ENCODE results near the gene TESK1.
"Not testable (repeated sequence)": the region's sequence is repeated elsewhere in the genome, so short reads cannot be mapped to it uniquely, and the experiment has no call there.

TESK1 gene

DNA sequence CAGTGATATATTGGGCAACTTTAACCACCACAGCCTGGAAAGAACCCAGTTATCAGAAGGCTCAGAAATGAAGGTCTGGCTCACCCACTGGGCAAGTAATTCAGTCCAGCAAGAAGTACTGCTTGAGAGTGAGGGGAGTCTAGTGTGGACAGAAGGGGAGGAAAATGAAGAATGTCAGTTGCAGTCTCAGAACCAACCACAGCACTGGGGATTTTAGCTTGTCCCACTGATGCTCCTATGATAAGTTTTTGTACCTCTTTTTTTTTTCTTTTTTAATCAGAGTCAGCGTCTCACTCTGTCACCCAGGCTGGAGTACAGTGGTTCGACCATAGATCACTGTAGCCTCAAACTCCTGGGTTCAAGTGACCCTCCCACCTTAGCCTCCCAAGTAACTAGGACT is 22.5 kb downstream of the TESK1 start:
- H3K4me3 ChIP-seq (ENCODE audit: low read depth, low read length) = no peak overlapping the region
- in situ Hi-C loops (cut with HindIII; ENCODE audit: low sequenced_read_pairs) = no loop called here
- TF ChIP-seq, protein P1, sequence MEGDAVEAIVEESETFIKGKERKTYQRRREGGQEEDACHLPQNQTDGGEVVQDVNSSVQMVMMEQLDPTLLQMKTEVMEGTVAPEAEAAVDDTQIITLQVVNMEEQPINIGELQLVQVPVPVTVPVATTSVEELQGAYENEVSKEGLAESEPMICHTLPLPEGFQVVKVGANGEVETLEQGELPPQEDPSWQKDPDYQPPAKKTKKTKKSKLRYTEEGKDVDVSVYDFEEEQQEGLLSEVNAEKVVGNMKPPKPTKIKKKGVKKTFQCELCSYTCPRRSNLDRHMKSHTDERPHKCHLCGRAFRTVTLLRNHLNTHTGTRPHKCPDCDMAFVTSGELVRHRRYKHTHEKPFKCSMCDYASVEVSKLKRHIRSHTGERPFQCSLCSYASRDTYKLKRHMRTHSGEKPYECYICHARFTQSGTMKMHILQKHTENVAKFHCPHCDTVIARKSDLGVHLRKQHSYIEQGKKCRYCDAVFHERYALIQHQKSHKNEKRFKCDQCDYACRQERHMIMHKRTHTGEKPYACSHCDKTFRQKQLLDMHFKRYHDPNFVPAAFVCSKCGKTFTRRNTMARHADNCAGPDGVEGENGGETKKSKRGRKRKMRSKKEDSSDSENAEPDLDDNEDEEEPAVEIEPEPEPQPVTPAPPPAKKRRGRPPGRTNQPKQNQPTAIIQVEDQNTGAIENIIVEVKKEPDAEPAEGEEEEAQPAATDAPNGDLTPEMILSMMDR (IDR thresholded peaks at IDR 0.05; ENCODE audit: low read depth, low read length, missing control alignments) = no peak
- no peak for DNase-seq (ENCODE audit: low read depth)

DNA sequence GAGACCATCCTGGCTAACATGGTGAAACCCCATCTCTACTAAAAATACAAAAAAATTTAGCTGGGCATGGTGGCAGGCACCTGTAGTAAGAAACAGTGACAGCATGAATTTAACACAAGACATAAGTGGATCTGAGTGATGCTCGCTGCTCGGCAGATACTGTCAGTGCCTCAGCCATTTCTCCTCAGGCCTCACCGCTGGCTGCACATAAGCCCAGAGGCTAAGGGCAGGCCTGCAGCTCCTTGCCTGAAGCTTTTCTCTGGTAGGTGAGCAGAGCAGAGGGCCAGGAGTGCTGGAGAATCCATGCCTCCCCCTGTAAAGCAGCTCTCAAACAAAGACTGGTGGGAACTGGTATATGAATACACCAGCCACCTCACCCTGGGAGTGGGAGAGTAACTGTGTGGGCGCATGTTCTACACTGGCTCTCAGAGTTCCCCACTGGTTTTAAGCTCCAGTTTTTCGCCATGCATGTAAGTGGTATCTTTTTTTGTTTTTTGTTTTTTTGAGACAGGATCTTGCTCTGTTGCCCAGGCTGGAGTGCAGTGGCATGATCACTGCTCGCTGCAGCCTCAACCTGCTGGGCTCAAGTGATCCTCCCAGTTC is 23.4 kb downstream of the TESK1 start:
- DNase-seq (ENCODE audit: low read depth) = no peak
- H3K4me3 ChIP-seq (ENCODE audit: low read depth, low read length) = no peak overlapping the region
- TF ChIP-seq, protein P1 (IDR thresholded peaks at IDR 0.05; ENCODE audit: low read depth, low read length, missing control alignments) = no peak
- in situ Hi-C loops (cut with HindIII; ENCODE audit: low sequenced_read_pairs) = no loop called here

DNA sequence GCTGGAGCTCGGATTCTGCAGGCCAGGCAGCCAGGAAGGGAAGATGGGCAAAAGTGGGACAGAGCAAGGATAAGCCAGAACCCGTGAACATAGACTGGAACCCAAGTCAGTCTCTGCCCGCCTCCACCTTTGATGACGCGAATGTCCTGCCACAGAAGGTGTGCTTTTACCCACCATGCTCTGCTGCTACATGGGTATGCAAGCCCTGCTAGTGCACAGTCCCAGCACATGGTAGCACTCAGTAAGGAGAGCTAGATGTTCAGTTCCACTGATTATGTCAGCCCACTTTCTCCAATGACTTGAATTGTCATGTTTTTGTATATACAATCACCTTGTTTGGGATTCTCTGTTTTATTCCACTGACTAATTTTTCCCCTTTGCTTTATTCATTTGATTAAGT is 24.5 kb downstream of the TESK1 start:
- in situ Hi-C loops (cut with HindIII; ENCODE audit: low sequenced_read_pairs) = no loop called here
- DNase-seq (ENCODE audit: low read depth) = no peak
- TF ChIP-seq, protein P1 (IDR thresholded peaks at IDR 0.05; ENCODE audit: low read depth, low read length, missing control alignments) = no peak
- H3K4me3 ChIP-seq (ENCODE audit: low read depth, low read length) = no peak overlapping the region

DNA sequence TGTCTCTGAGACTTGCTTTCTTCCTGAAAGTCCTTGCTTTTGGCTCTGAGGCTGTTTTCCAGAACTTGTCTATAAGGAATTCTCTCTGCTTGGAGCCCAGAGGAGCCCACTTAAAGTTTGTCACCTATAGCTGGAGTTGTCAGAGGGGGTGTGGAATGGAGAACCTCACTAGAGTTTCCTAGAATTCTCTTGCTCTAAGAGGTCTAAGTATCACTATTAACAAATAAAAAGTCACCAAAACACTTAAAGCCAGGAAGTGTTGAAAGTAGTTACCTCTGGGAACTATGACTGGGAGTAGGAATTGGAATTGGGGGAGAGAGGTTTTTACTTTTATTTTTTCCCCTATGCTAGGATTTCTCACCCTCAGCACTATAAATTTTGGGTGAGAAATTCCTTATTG is 30.7 kb downstream of the TESK1 start:
- in situ Hi-C loops (cut with HindIII; ENCODE audit: low sequenced_read_pairs) = no loop called here
- no peak overlapping the region for H3K4me3 ChIP-seq (ENCODE audit: low read depth, low read length)
- DNase-seq (ENCODE audit: low read depth) = no peak
- TF ChIP-seq, protein P1 (IDR thresholded peaks at IDR 0.05; ENCODE audit: low read depth, low read length, missing control alignments) = no peak

DNA sequence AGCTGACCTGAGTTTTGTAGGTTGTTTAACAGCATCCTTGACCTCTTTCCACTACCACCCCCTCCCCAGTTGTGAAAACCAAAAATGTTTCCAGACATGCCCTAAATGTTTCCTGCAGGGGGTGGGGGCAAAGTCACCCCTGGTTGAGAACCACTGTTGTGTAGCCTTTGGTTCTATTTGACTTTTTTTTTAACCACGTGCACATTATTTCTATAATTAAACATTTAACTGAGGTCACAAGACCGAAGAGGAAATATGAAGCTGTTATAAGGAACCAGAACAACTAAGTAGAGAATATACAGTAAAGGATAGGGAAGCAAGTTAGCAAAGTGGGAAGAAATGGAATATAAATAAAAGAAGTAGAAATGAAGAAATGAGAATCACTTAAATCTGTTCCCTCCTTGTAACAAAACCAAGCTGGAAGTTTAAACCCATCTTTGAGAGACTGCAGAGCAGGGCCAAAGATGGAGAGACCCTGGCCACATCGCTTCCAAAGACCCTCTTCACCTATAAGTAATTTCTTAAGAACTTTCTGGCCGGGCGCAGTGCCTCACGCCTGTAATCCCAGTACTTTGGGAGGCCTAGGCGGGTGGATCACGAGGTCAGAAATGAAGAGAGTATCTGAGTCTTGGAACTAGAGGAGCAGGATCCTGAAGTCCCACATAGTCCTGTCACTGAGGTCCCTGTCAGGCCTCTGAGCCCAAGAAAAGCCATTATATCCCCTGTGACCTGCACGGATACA is 31.2 kb downstream of the TESK1 start:
- DNase-seq (ENCODE audit: low read depth) = no peak
- no peak overlapping the region for H3K4me3 ChIP-seq (ENCODE audit: low read depth, low read length)
- in situ Hi-C loops (cut with HindIII; ENCODE audit: low sequenced_read_pairs) = no loop called here
- TF ChIP-seq, protein P1 (IDR thresholded peaks at IDR 0.05; ENCODE audit: low read depth, low read length, missing control alignments) = no peak

DNA sequence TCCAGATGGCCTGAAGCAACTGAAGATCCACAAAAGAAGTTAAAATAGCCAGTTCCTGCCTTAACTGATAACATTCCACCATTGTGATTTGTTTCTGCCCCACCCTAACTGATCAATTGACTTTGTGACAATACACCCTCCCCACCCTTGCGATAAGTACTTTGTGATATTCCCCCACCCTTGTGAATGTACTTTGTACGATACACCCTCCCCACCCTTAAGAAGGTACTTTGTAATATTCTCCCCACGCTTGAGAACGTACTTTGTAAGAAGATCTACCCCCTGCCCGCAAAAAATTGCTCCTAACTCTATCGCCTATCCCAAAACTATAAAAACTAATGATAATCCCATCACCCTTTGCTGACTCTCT is 31.8 kb downstream of the TESK1 start:
- DNase-seq (ENCODE audit: low read depth); H3K4me3 ChIP-seq (ENCODE audit: low read depth, low read length); in situ Hi-C loops (cut with HindIII; ENCODE audit: low sequenced_read_pairs): not testable (repeated sequence)

DNA sequence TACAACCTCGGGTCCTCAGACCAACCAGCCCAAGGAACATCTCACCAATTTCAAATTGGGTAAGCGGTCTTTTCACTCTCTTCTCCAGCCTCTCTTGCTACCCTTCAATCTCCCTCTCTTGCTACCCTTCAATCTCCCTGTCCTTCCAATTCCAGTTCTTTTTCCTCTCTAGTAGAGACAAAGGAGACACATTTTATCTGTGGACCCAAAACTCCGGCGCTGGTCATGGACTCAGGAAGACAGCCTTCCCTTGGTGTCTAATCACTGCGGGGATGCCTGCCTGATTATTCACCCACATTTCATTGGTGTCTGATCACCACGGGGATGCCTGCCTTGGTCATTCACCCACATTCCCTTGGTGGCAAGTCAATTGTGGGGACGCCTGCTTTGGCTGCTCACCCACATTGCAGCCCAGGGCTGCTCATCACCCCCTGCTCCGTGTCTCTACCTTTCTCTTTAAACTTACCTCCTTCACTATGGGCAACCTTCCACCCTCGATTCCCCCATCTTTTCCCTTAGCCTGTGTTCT is 32.4 kb downstream of the TESK1 start:
- H3K4me3 ChIP-seq (ENCODE audit: low read depth, low read length); DNase-seq (ENCODE audit: low read depth); in situ Hi-C loops (cut with HindIII; ENCODE audit: low sequenced_read_pairs): not testable (repeated sequence)

DNA sequence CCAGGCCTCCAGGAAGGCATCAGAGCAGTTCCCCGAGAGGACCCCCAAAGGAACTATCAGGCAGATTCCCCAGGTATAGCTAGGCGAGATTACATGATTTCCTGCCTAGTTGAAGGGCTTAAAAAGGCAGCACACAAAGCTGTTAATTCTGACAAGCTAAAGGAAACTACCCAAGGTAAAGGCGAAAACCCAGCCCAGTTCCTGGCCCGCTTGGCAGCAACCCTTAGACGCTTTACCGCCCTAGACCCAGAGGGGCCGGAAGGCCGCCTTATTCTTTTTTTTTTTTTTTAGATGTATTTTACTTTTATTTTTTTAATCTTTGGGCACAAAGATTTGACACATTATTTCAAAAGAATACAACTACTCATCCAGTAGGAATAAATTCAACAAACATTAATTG is 33.7 kb downstream of the TESK1 start:
- not testable (repeated sequence) for DNase-seq (ENCODE audit: low read depth)

DNA sequence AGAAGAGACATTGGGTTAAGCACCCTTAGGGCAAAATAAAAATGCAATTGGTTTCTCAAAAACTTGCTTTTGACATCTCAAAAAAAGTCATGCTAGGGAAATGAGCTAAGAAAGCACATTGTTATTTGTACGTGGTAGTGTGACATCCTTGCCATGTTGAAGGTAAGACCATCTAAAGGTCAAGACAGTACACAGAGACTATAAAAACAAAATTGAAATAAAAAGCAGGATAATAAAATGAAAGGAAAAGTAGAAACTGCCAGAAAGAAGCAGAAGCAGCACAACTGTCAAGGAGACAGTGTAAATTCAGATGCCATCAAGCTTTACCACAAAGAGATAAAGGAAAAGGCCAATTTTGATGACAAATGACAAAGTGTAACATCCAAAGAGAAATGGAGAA is 34.2 kb downstream of the TESK1 start:
- in situ Hi-C loops (cut with HindIII; ENCODE audit: low sequenced_read_pairs); H3K4me3 ChIP-seq (ENCODE audit: low read depth, low read length); DNase-seq (ENCODE audit: low read depth): not testable (repeated sequence)

More for the DNA sequence above, 33.7 kb downstream of the TESK1 start:
- in situ Hi-C loops (cut with HindIII; ENCODE audit: low sequenced_read_pairs); H3K4me3 ChIP-seq (ENCODE audit: low read depth, low read length): not testable (repeated sequence)
